HepG2 (cell line): ENCODE data around the gene ZKSCAN3. TPM values are rescaled to one million over a fixed set of nuclear protein-coding genes. Genes with fewer than 3 reads are reported as not detected.

Source experiments
- ATAC-seq: fragments of 200-7000 bp; cut with Tn5 transposase; 3 replicates; pipeline ENCODE4 v1.9.1; 2020; ENCODE audit warnings: mild to moderate bottlenecking, moderate library complexity
- Bru-seq: library from RNA; stranded (reverse); fragments of 400-500 nt; gene quantifications from one replicate; lab custom pipeline; 2021; lab: Mats Ljungman, UMichigan
- BruChase-seq, 2 experiments: library from RNA; stranded (reverse); fragments of 400-500 nt; gene quantifications; one replicate each; lab custom pipeline; 2021; lab: Mats Ljungman, UMichigan
- BruUV-seq: library from RNA; stranded (reverse); fragments of 400-500 nt; replicated peaks from 2 replicates; lab custom pipeline; 2021; lab: Mats Ljungman, UMichigan
- CTCF ChIA-PET: fragments of 300-600 bp; formaldehyde crosslinking; extraction: SDS; loops from one replicate; lab custom pipeline; 2021; ENCODE audit warnings: low total read pairs, inconsistent platforms, low intra/inter-chr PET ratio; lab: Yijun Ruan, JAX
- POLR2A ChIA-PET: fragments of 350-600 bp; sonication (Branson Sonifier 250); formaldehyde crosslinking; loops from one replicate; lab custom pipeline; 2020; ENCODE audit warnings: antibody characterized with exemption, inconsistent platforms; lab: Yijun Ruan, JAX
- DNase-seq: peaks from one replicate; pipeline ENCODE4 v3.0.0-alpha.2; 2015; ENCODE audit warnings: low spot score
- FAIRE-seq: peaks from 3 replicates; lab custom pipeline; 2011; peaks lifted over from hg19 to GRCh38; lab: Jason Lieb, UNC
- H2AFZ ChIP-seq: one replicate; pipeline ENCODE4 v1.6.1; 2011; ENCODE audit warnings: low read length, inconsistent platforms
- H3K27ac ChIP-seq: fragments of 300-600 bp; 3 replicates; pipeline ENCODE4 v1.8.0; 2011; ENCODE audit warnings: mixed run types, mild to moderate bottlenecking, mixed read lengths, low read length, inconsistent platforms; ENCODE audit not compliant: insufficient read depth; ENCODE audit errors: extremely low read length
- H3K27me3 ChIP-seq, 2 experiments: fragments of 200-600 bp in 1 of 2; 2 replicates in 1 of 2; 3 replicates in 1 of 2; pipeline versions ENCODE4 v1.6.0 to v1.8.0; 2011; ENCODE audit warnings: low read length in 2 of 2, mild to moderate bottlenecking in 2 of 2, moderate library complexity in 2 of 2, inconsistent platforms in 1 of 2; ENCODE audit not compliant: insufficient read depth in 2 of 2, control insufficient read depth in 1 of 2
- H3K36me3 ChIP-seq, 2 experiments: fragments of 200-600 bp in 1 of 2; replicated peaks in 1 of 2; 2 replicates in 1 of 2; 3 replicates in 1 of 2; pipeline versions ENCODE4 v1.5.1 to v1.8.0; 2011; ENCODE audit warnings: low read length in 2 of 2, inconsistent platforms in 1 of 2; ENCODE audit not compliant: insufficient read depth in 2 of 2, control insufficient read depth in 1 of 2
- H3K4me1 ChIP-seq: 2 replicates; pipeline ENCODE4 v1.5.1; 2012; ENCODE audit warnings: low read length, inconsistent platforms; ENCODE audit not compliant: insufficient read depth
- H3K4me2 ChIP-seq: 2 replicates; pipeline ENCODE4 v1.6.0; 2011; ENCODE audit warnings: low read depth, low read length, inconsistent platforms
- H3K4me3 ChIP-seq, 3 experiments: fragments of 200-600 bp in 1 of 3; sonication (generic), shearing (Covaris generic) in 1 of 3; replicated peaks in 1 of 3; 2 replicates each; pipeline ENCODE4 v1.5.1; 2011 to 2016; ENCODE audit warnings: low read length in 3 of 3, inconsistent platforms in 2 of 3, low read depth in 2 of 3, mild to moderate bottlenecking in 2 of 3, control low read depth in 1 of 3, mixed read lengths in 1 of 3; ENCODE audit not compliant: insufficient read depth in 1 of 3
- H3K79me2 ChIP-seq: one replicate; pipeline ENCODE4 v1.6.1; 2011; ENCODE audit warnings: low read length, inconsistent platforms; ENCODE audit not compliant: insufficient read depth
- H3K9ac ChIP-seq: 2 replicates; pipeline ENCODE4 v1.6.0; 2011; ENCODE audit warnings: mild to moderate bottlenecking, low read depth, low read length, inconsistent platforms; ENCODE audit not compliant: insufficient read depth
- H3K9me3 ChIP-seq: 2 replicates; pipeline ENCODE4 v1.5.1; 2012; ENCODE audit warnings: mild to moderate bottlenecking, low read length
- H4K20me1 ChIP-seq: 2 replicates; pipeline ENCODE4 v1.6.0; 2011; ENCODE audit warnings: inconsistent platforms, mild to moderate bottlenecking, low read length, moderate library complexity; ENCODE audit not compliant: insufficient read depth
- AFF4 ChIP-seq: sonication (generic); formaldehyde crosslinking; IDR thresholded peaks from 2 replicates; pipeline ENCODE4 v1.4.0; 2020; ENCODE audit warnings: missing genetic modification reagents
- AGO2 ChIP-seq: fragments of 200-400 bp; formaldehyde crosslinking; optimal IDR thresholded peaks from 2 replicates; pipeline ENCODE3; 2017; ENCODE audit warnings: mild to moderate bottlenecking, low read depth, low read length, moderate library complexity
- ARHGAP35 ChIP-seq: sonication (generic); formaldehyde crosslinking; IDR thresholded peaks from 2 replicates; pipeline ENCODE4 v1.9.0; 2022; ENCODE audit warnings: mild to moderate bottlenecking, inconsistent platforms, moderate library complexity, missing genetic modification reagents, borderline replicate concordance
- CENPT ChIP-seq: sonication (generic); formaldehyde crosslinking; IDR thresholded peaks from 2 replicates; pipeline ENCODE4 v1.8.0; 2022; ENCODE audit warnings: low read depth, mild to moderate bottlenecking, moderate library complexity, missing genetic modification reagents
- REXO4 ChIP-seq: sonication (generic); formaldehyde crosslinking; IDR thresholded peaks from 2 replicates; pipeline ENCODE4 v1.8.0; 2022; ENCODE audit warnings: missing genetic modification reagents, mild to moderate bottlenecking, borderline replicate concordance
- SNAI1 ChIP-seq: sonication (generic); formaldehyde crosslinking; IDR thresholded peaks from 2 replicates; pipeline ENCODE4 v1.5.0; 2020; ENCODE audit warnings: mild to moderate bottlenecking, missing genetic modification reagents, borderline replicate concordance
- ZNF512 ChIP-seq: sonication (generic); formaldehyde crosslinking; IDR thresholded peaks from 2 replicates; pipeline ENCODE4 v1.4.0; 2020; ENCODE audit warnings: mild to moderate bottlenecking, missing genetic modification reagents
- ZNF720 ChIP-seq: sonication (generic); formaldehyde crosslinking; IDR thresholded peaks from 2 replicates; pipeline ENCODE4 v1.4.0; 2020; ENCODE audit warnings: missing genetic modification reagents
- ZNF747 ChIP-seq: sonication (generic); formaldehyde crosslinking; IDR thresholded peaks from 2 replicates; pipeline ENCODE4 v1.8.1; 2023; ENCODE audit warnings: missing genetic modification reagents, mild to moderate bottlenecking, borderline replicate concordance
- WGBS: methylation state at CpG from one replicate; pipeline ENCODE4 v1.1.6; 2017; ENCODE audit warnings: low lambda C conversion rate; 5-methylcytosine and 5-hydroxymethylcytosine counted together
- in situ Hi-C: cut with HindIII; loops from 2 replicates; pipeline ENCODE4 v1.10.0; 2017; ENCODE audit warnings: low pct_unique_long_range_greater_than_20kb; ENCODE audit not compliant: extremely low pct_ligation_motif_present
- intact Hi-C: fragments of 100-400 bp; cut with micrococcal nuclease; formaldehyde crosslinking; loops from one replicate; pipeline ENCODE4 v1.10.0; 2022; ENCODE audit not compliant: unreplicated experiment
- long read RNA-seq, 2 experiments: library from RNA in 1 of 2; library from polyadenylated mRNA in 1 of 2; stranded (forward) in 1 of 2; unstranded in 1 of 2; transcript quantifications; one replicate each; pipeline ENCODE4 v2.0.0, GENCODE V29; 2019 to 2022
- polyA minus RNA-seq, 3 experiments: library from RNA; depleted of rRNA, polyadenylated mRNA; stranded (reverse); fragments of >200 nt; gene quantifications; 2 replicates each; pipeline ENCODE4 v1.2.3, GENCODE V29; 2011; ENCODE audit warnings: low replicate concordance in 1 of 3
- polyA plus RNA-seq, 8 experiments: library from polyadenylated mRNA; depleted of rRNA in 3 of 8; stranded (reverse) in 7 of 8; unstranded in 1 of 8; fragments of >200 nt; fragmentation: Illumina TruSeq in 4 of 8; extraction: Trizol in 4 of 8; gene quantifications; 2 replicates each; pipeline versions ENCODE4 v1.2.1 to v1.2.3, GENCODE V29; 2011 to 2016; ENCODE audit warnings: low read depth in 4 of 8, missing spikeins in 1 of 8, mixed read lengths in 1 of 8; ENCODE audit not compliant: insufficient read depth in 1 of 8
- total RNA-seq, 5 experiments: library from RNA; depleted of rRNA; stranded (reverse); fragments of >200 nt; fragmentation: Illumina TruSeq; extraction: Trizol; gene quantifications; 2 replicates each; pipeline ENCODE4 v1.2.3, GENCODE V29; 2016; ENCODE audit warnings: low read depth in 1 of 5

Gene ZKSCAN3
- total RNA-seq (2016; rRNA removed; fragmentation: Illumina TruSeq; extraction: Trizol) (7.4 and 8.1 TPM in 2 replicates), polyA plus RNA-seq (2011; rRNA removed) (3.3 and 3.6 TPM in 2 replicates), polyA minus RNA-seq (2011; rRNA and poly(A)+ RNA removed; ENCODE audit: low replicate concordance) (1.5 and 2.8 TPM in 2 replicates), Bru-seq, nascent RNA (percentile 65 among the genes with signal in this experiment), BruChase-seq, experiment 1, labeled RNA remaining after a 6-hour chase (percentile 50 among the genes with signal in this experiment), BruChase-seq, experiment 2, labeled RNA remaining after a 2-hour chase (percentile 57 among the genes with signal in this experiment)
- 1.1 and 1.3 TPM in 2 replicates for total RNA-seq (2016; cell fraction: cytosol; rRNA removed; fragmentation: Illumina TruSeq; extraction: Trizol; ENCODE audit: low read depth)
- 5.8 and 7.9 TPM in 2 replicates for total RNA-seq (2016; cell fraction: insoluble cytoplasmic fraction; rRNA removed; fragmentation: Illumina TruSeq; extraction: Trizol)
- total RNA-seq (2016; cell fraction: membrane; rRNA removed; fragmentation: Illumina TruSeq; extraction: Trizol): 4.5 and 4.9 TPM in 2 replicates
- 3.8 and 5.4 TPM in 2 replicates for total RNA-seq (2016; cell fraction: nucleus; rRNA removed; fragmentation: Illumina TruSeq; extraction: Trizol)
- polyA plus RNA-seq (2011; cell fraction: cytosol; rRNA removed): 2.0 and 2.2 TPM in 2 replicates
- polyA plus RNA-seq (2011; cell fraction: nucleus; rRNA removed): 2.8 and 4.3 TPM in 2 replicates
- polyA plus RNA-seq (2012): 1.8 and 3.3 TPM in 2 replicates
- polyA plus RNA-seq (2016; cell fraction: cytosol; fragmentation: Illumina TruSeq; extraction: Trizol; ENCODE audit: low read depth): 0.74 and 0.85 TPM in 2 replicates
- polyA plus RNA-seq (2016; cell fraction: insoluble cytoplasmic fraction; fragmentation: Illumina TruSeq; extraction: Trizol; ENCODE audit: low read depth): 4.8 and 5.6 TPM in 2 replicates
- 2.0 and 2.3 TPM in 2 replicates for polyA plus RNA-seq (2016; cell fraction: membrane; fragmentation: Illumina TruSeq; extraction: Trizol; ENCODE audit: low read depth)
- 8.6 and 9.9 TPM in 2 replicates for polyA plus RNA-seq (2016; cell fraction: nucleus; fragmentation: Illumina TruSeq; extraction: Trizol; ENCODE audit: insufficient read depth, low read depth)
- polyA minus RNA-seq (2011; cell fraction: cytosol; rRNA and poly(A)+ RNA removed): 3.0 and 3.1 TPM in 2 replicates
- 4.4 and 7.8 TPM in 2 replicates for polyA minus RNA-seq (2011; cell fraction: nucleus; rRNA and poly(A)+ RNA removed)
- long read RNA-seq, experiment 1, full-length matches to known transcripts: 4 of 4 reads
- long read RNA-seq, experiment 1, partial matches to known transcripts: 0 of 4 reads
- long read RNA-seq, experiment 1, other reads (novel, unspliced or antisense): 0 of 4 reads
- long read RNA-seq, experiment 2, partial matches to known transcripts: 2 of 9 reads
- long read RNA-seq, experiment 2, other reads (novel, unspliced or antisense): 7 of 9 reads

- ChIA-PET POLR2A (interaction anchor here (0.6 to 2.3 kb wide), 16 partner anchors 12 to 226 kb away, joined by 3 to 28 read pairs (median 5); partner anchors contain the start of genes PGBD1, ZKSCAN4, ZKSCAN8 and ZSCAN12), CTCF (no interaction called here)
- ATAC-seq: peak; percentile 97
- in situ Hi-C loops: no loop called here
- Histone ChIP-seq H3K4me3 (peak within 1 kb of the TSS; percentile 63 to 98 (median 85)), H2AFZ (peak within 1 kb of the TSS; percentile 99), H3K4me1 (peaks cover 32% of the 10 kb centered on the region), H3K79me2 (peaks cover 26% of the 10 kb centered on the region), H4K20me1 (no peaks in the 10 kb centered on the region), H3K9me3 (no peaks in the 10 kb centered on the region), H3K36me3 (no peaks in the 10 kb centered on the region), H3K9ac (peak within 1 kb of the TSS; percentile 78), H3K27me3 (no peaks in the 10 kb centered on the region; a peak in 1 of 5 replicates), H3K4me2 (peak within 1 kb of the TSS; percentile 92), H3K27ac (peak within 1 kb of the TSS; percentile 77)
- intact Hi-C loops: loop anchor here (1.0 kb wide), 3 partner anchors 33 to 98 kb away; partner anchors contain the start of genes PGBD1 and ZKSCAN4
- peak; percentile 84 for DNase-seq
- FAIRE-seq: peak; percentile 37
- BruUV-seq: TSS peak; percentile 86
- 2% methylated on average over 28 of the region's 30 CpGs for WGBS
- TF ChIP-seq ZNF720 (CRISPR knock-in tag): no peak; the same call in 1 of the 2 replicates
- TF ChIP-seq ZNF747 (CRISPR knock-in tag): no peak
- TF ChIP-seq ARHGAP35 (CRISPR knock-in tag): no peak; the same call in 1 of the 2 replicates
- no peak; the same call in 1 of the 2 replicates for TF ChIP-seq ZNF512 (CRISPR knock-in tag)
- TF ChIP-seq CENPT (CRISPR knock-in tag): no peak
- TF ChIP-seq REXO4 (CRISPR knock-in tag): no peak
- no peak for TF ChIP-seq AFF4 (CRISPR knock-in tag)
- TF ChIP-seq AGO2: no peak
- no peak for TF ChIP-seq SNAI1 (CRISPR knock-in tag)
Measured at GRCh38 chr6:28349892-28350737, at the start of gene ZKSCAN3. TSS of gene ZKSCAN3 (plus strand) at chr6:28349947. CDS start at chr6:28359587, 9,640 bp downstream.
